ENCODE measurements around the gene CCNB2. TPM values are rescaled to one million over a fixed set of nuclear protein-coding genes. Genes with fewer than 3 reads are reported as not detected.
A peak's percentile ranks its signal among the peaks of the same experiment; 100 is the strongest.

Gene CCNB2
- total and polyA plus RNA-seq, 9 of the 15 experiments (the other 6 are each of a cell fraction or from before 2014, with no cell fraction given): 84.8 to 266 (median 124) TPM

- TF ChIP-seq, protein P1, sequence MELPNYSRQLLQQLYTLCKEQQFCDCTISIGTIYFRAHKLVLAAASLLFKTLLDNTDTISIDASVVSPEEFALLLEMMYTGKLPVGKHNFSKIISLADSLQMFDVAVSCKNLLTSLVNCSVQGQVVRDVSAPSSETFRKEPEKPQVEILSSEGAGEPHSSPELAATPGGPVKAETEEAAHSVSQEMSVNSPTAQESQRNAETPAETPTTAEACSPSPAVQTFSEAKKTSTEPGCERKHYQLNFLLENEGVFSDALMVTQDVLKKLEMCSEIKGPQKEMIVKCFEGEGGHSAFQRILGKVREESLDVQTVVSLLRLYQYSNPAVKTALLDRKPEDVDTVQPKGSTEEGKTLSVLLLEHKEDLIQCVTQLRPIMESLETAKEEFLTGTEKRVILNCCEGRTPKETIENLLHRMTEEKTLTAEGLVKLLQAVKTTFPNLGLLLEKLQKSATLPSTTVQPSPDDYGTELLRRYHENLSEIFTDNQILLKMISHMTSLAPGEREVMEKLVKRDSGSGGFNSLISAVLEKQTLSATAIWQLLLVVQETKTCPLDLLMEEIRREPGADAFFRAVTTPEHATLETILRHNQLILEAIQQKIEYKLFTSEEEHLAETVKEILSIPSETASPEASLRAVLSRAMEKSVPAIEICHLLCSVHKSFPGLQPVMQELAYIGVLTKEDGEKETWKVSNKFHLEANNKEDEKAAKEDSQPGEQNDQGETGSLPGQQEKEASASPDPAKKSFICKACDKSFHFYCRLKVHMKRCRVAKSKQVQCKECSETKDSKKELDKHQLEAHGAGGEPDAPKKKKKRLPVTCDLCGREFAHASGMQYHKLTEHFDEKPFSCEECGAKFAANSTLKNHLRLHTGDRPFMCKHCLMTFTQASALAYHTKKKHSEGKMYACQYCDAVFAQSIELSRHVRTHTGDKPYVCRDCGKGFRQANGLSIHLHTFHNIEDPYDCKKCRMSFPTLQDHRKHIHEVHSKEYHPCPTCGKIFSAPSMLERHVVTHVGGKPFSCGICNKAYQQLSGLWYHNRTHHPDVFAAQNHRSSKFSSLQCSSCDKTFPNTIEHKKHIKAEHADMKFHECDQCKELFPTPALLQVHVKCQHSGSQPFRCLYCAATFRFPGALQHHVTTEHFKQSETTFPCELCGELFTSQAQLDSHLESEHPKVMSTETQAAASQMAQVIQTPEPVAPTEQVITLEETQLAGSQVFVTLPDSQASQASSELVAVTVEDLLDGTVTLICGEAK (IDR thresholded peaks at IDR 0.05): no peak
- TF ChIP-seq, protein P1 (CRISPR knock-in tag; IDR thresholded peaks at IDR 0.05): no peak
- no peak for TF ChIP-seq ZNF668 (CRISPR knock-in tag; IDR thresholded peaks at IDR 0.05)
- TF ChIP-seq, protein P2, sequence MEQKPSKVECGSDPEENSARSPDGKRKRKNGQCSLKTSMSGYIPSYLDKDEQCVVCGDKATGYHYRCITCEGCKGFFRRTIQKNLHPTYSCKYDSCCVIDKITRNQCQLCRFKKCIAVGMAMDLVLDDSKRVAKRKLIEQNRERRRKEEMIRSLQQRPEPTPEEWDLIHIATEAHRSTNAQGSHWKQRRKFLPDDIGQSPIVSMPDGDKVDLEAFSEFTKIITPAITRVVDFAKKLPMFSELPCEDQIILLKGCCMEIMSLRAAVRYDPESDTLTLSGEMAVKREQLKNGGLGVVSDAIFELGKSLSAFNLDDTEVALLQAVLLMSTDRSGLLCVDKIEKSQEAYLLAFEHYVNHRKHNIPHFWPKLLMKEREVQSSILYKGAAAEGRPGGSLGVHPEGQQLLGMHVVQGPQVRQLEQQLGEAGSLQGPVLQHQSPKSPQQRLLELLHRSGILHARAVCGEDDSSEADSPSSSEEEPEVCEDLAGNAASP (IDR thresholded peaks at IDR 0.05): no peak
- no peak for TF ChIP-seq NR1H2 (CRISPR knock-in tag; IDR thresholded peaks at IDR 0.05)
- TF ChIP-seq, protein P3, sequence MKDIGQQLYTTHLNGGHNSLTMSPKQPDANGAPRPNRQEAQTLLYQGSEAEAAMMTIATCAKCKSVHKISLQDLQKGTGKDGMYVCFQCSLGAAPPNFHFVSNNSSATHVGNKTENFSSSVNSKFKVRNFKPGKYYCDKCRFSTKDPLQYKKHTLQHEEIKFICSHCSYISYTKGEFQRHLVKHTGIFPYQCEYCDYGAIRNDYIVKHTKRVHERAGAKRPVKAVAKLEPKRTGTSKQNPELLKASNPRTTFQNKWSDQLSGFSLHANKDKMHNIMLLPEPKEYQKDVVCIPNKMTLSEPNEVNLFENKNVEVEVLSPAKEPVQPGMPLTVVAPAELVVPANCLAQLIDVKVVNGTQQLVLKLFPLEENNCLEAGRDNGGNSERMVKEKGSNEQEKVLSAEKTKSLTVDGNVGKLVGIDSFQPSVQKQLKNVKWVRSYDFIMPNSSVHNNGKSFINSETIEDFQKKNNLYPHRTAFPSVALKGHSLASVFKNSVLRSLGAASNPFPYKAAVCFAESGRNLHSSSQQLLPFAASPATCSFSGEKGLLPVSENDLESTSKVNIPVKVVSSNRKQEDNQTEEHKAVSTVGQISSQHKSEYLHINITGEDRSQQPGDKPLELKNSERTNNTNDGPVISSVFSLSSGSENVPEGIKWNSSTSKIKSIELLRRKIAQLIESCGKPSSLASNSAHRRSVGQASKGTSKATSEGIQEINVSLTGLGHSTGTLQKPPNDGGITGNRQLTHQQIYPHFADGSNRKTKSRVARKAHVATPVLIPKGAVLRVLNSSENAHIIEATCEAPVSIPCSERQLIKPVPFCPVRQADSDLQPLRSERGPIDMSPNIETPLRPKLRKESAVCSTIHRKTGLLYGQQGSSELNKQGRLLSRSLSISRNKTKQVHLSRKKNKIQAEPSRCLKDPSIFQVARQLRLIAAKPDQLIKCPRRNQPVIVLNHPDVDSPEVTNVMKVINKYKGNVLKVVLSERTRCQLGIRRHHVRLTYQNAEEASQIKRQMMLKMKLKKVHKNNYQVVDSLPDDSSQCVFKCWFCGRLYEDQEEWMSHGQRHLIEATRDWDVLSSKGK (CRISPR knock-in tag; IDR thresholded peaks at IDR 0.05): no peak
- peak; percentile 70 for TF ChIP-seq TEAD4 (IDR thresholded peaks at IDR 0.05; ENCODE audit: low read length)
- no peak for TF ChIP-seq TEAD4 (CRISPR knock-in tag; IDR thresholded peaks at IDR 0.05; ENCODE audit: borderline replicate concordance)
- no peak for TF ChIP-seq KHSRP (IDR thresholded peaks at IDR 0.05)
- peak; percentile 79 for TF ChIP-seq TAL1 (IDR thresholded peaks at IDR 0.05)
- no peak for TF ChIP-seq PHF8 (IDR thresholded peaks at IDR 0.05; ENCODE audit: borderline replicate concordance, low read length)
- TF ChIP-seq TCF7 (IDR thresholded peaks at IDR 0.05; ENCODE audit: borderline replicate concordance): no peak
- no peak for TF ChIP-seq KDM1A (IDR thresholded peaks at IDR 0.05)
- no peak for TF ChIP-seq GABPB2 (CRISPR knock-in tag; conservative IDR thresholded peaks at IDR 0.05)
- no peak for TF ChIP-seq NFIX (CRISPR knock-in tag; IDR thresholded peaks at IDR 0.05; ENCODE audit: low read depth)
- TF ChIP-seq GTF2E2 (tag; IDR thresholded peaks at IDR 0.05): no peak
- TF ChIP-seq HLTF (IDR thresholded peaks at IDR 0.05): no peak
- TF ChIP-seq EP400 (IDR thresholded peaks at IDR 0.05): no peak
Observed at GRCh38 chr15:59111251-59111650, 6.3 kb downstream of the CCNB2 start (continued).
